ENCODE measurements around the gene EFCAB10.
"Not testable (repeated sequence)": the region's sequence is repeated elsewhere in the genome, so short reads cannot be mapped to it uniquely, and the experiment has no call there.

Gene EFCAB10, protein sequence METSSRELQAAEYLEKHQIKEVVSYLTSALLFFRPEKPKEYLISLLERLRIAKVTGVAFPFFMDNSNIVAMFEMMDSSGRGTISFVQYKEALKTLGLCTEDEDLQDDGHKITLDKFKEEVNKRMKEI

DNA sequence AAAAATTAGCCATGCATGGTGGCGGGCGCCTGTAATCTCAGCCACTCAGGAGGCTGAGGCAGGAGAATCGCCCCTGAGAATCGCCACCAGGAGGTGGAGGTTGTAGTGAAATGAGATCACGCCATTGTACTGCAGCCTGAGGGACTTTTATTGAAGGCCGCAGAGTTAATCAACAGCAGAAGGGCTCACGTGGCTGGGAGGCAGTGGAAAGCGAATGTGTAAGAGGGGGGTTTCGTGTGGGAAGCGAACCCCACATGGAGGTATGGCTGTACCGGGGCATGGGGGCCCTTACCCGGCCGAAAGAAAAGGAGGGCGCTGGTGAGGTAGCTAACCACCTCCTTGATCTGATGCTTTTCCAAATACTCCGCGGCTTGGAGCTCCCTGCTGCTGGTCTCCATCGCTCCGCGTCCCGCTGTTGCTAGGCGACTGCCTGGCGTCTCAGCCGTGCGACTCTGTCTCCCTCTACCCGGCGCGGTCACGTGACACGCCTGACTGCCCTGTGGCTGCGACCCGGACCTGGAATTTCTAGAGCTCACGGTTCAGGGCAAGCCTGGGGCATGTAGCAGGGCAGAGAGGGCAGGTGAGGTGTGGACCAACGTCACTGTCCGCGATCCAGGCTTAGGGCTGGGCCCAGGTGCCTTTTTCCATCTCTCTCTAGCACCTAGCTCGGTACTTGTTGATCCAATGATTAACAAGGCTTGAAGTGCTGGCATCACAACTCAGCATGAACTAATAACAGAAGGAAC lies at the start of gene EFCAB10:
EFCAB10 (minus strand) TSS at position 428 of the 746 bp plus-strand sequence; CDS start at position 398, 30 bp downstream.
- DNase-seq: peak; percentile 51

DNA sequence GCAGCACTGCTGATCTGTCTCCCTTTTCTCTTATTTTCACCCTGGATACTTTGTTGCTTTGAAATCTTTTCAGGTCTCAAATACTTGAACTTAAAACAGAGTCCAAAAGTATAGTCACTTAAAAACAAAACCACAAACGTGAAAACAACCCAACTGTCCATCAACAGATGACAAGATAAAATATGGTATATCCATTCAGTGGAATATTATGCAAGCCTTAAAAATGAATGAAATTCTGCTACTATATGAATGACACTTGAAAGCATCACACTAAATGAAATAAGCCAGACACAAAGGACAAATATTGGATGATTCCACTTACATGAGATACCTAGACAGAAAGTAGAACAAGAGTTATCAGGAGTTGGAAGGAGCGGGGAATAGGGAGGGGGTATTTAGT lies 44.7 kb upstream of the EFCAB10 start:
- DNase-seq: no peak

DNA sequence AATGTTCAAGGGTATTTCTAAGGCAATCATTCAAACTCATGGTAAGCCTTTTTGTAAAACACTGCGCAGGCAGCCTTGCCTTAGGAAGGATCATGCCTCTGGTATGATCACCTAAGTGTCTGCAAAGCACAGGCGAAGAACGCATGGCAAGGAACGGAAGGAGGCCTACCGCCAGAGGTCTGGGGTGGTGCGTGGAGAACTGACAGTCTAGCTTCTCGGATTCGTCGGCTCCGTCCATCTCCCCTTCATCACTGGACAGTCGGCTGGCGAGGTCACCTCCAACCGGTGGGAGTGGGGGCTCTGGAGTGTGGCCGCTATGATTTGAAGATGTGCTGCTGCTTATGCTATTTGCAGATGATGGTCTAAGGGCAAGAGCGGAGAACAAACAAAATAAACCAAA lies 42.6 kb upstream of the EFCAB10 start:
- no peak for DNase-seq

DNA sequence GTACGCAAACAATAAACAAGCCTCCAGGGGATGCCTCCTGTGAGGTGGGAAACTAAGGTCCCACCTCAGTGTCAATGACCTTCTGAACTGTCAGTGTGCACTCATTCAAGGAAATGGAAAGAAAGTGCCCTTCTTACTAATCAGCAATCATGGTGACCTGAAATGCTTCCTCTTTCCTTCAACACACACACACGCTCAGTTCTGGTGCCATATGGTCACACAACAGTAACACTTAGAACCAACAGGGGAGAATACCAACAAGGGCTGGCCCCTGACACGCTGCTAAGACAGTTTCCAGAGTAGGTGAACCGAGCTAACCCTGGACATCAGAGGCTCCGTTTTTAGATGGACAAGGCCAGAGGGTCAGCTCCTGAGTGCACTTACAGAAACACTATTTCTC lies 42.1 kb upstream of the EFCAB10 start:
- DNase-seq: no peak

DNA sequence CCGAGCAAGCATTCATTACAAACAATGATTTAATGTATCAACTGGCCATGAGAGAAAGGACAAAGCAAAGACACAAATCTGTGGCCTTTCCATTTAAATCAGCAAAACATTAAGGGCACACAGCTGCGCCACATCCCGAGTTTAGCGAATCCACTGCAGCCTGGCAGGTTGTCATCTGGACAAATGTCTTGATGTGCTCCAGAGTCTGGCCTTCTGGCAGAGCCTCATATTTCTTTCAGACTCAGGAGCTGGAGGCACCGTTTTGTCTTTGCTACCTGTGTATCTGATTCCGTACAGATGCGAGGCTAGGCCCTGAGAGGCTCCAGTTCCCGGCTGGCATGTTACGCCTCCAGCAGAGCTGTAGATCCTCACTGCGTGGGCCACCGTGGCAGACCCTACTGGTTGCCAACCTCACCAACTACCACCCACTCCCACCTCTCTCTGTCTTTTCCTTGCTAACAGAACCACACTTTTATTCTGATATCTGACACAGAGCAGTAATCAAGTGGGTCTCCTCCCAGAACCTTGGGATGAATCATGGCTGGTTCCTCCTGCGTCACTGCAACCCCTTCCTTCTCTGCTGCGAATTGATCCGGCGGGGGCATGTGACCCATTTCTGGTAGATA lies 40.9 kb upstream of the EFCAB10 start:
- no peak for DNase-seq

DNA sequence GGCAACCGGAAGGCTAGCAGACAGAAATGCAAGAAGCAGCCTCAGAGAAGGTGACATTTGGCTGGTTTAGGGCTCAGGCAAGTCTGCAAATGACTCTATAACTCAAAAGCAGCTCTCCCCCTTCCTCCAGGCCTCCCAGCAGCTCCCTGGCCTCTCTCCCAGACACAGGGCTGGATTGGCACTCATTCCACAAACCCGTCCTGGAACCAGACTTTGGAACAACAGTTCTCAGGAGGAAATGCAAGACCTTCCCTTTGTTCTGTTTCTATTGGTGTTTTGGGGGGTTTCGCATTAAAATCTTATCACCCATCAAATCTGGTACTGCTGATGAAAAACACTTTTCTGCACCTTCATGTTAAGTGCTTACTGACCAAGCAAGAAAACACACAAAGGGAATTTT lies 40.3 kb upstream of the EFCAB10 start:
- peak; percentile 17 for DNase-seq

DNA sequence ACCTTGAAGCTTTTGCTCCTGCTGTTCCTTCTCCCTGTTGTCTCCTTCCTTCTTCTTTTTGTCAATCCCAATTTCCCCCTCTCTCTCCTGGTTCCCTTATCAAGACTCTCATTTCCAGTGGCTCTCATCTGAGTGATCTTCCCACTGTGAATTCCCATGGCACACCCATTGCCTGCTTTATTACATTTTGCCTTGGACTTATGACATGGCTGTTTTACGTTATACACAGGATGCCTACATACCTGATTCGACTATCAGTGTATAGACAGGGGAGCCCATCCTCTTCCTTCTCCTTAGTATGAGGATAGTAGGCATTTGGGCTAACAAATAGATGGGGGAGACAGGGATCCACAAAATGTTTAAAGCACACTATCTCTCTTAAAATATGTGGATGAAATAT lies 39.9 kb upstream of the EFCAB10 start:
- no peak for DNase-seq

DNA sequence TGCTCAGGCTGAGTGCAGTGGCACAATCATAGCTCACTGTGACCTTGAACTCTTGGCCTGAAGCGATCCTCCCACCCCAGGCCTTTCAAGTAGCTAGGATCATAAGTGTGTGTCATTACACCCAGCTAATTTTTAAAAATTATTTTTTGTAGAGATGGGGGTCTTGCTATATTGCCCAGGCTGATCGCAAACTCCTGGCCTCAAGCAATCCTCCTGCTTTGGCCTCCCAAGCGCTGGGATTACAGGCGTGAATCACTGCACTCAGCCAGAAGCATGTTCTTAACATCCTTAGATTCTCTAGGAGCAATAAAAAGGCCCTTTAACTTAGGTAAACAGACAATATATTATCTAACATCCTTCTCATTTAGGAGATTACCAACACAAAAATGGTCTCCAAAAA lies 38.3 kb upstream of the EFCAB10 start:
- no peak for DNase-seq

DNA sequence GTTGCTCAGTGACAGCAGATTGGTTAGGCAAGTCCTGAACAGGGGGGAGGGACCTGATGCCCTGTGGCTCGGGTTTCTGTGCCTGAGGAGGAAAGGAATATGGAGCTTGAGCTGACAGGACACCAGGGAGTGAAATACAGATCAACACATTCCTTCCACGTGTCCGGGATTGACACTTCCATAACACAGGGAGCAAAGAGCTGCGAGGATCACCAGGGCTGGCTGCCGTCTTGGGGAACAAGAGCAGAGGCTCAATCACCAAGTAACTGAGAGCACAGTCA lies 36.7 kb upstream of the EFCAB10 start:
- DNase-seq: no peak

DNA sequence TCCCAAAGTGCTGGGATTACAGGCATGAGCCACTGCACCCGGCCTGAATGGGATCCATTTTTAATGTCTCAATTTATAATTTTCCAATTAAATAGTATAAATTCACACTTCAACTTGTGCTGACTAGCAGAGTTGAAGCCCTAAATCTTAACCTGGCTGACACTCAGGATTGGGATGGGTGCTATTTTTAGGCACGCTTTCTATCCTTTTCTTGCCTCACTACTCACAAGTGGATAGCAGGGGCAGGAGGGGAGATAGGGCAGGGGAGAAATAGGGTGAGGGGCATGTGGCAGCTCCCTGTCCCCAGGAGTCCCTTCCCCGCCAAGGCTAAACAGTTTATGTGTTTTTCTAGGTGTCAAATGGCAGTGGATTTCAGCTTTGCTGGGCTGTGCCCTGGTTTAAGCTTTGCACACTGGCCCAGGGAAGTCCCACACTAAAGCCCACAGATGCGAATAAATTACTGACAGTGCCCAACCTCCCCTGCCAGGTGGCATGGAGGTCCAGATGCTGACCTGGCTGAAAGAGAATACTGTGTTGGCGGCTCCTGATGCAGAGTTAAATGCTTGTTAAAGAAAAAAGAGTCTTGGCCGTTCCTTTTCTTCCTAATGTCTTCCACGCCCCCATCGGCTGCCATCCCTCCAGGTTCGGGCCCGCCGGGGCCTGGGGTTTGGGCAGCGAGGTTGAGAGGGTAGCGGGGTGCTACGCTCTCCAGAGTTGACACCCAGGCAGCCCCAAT lies 36.2 kb upstream of the EFCAB10 start:
- no peak for DNase-seq

DNA sequence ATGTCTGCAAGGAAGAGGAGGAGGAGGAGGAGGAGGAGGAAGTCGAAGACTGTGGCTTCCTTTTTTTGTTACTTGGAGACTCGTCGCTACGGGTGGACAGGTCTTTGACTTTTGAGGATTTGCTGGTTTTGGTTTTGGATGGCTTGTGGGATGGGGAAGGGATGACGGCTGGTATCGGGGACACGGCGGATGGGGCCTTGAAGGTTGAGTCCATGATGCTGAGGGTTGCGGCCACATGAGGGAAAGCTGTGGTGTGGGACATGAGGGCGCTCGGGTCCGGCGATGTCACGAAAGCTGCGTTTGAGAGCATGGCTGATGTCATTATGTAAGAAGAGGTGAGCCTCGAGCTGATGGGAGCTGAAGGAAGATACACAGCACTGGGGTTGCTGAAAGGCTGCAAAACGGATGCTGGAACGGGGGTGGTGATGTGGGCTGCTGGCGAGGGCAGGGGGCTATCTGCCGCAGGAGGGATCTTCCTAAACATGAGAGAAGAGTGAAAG lies 33.1 kb upstream of the EFCAB10 start:
- DNase-seq: no peak

DNA sequence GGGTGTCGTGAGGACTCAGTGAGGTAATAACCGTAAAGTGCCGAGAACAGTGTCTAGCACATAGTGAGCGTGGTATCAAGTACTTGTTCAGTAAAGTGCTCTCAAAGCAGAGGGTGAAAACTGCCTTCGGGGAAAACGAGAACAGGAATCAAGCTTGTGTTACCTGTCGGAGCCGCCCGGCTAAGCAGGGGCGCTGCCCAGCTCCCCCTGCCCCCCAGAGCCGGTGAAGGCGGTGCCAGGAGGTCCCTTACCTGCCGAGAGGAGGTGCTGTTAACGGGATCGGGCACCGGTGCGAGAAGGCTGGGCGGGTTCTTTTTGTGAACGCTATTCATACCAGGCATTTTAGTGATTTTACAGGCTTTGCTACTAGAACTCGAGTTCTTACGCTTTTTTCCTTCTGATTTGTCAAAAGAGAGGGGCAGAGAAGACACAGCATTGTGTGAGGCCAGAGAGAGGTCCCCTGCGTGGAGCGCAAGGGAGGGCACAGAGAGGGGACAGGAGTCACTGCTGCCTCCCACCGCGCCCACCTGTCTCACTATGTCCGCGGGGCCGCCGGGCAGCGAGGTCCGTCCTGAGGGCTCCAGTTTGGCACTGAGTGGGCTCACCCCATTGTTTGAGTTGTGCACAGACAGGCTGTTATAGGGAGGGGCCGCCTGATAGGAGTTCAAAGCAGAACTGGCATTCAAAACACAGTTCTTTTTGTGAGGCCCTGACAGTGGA lies 32.5 kb upstream of the EFCAB10 start:
- DNase-seq: no peak

DNA sequence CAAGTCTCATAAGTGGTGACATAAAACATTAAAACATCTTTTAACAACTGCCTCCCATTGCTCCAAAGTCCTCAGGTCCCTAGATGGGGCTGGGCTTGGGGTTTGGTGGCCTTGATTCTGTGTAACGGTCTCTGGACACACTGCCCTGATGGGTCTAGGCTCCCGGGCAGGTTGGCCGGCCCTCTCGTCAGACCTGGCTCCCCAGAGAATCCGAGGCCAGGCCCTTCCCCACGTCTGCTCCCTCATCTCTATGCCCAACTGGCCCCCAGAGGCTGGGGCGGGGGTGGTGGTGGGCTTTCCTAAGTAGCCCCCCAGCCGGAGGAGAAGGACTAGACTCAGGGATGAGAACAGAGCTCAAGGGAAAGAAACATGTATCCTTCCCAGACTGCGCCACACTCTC lies 31.5 kb upstream of the EFCAB10 start:
- DNase-seq: no peak

DNA sequence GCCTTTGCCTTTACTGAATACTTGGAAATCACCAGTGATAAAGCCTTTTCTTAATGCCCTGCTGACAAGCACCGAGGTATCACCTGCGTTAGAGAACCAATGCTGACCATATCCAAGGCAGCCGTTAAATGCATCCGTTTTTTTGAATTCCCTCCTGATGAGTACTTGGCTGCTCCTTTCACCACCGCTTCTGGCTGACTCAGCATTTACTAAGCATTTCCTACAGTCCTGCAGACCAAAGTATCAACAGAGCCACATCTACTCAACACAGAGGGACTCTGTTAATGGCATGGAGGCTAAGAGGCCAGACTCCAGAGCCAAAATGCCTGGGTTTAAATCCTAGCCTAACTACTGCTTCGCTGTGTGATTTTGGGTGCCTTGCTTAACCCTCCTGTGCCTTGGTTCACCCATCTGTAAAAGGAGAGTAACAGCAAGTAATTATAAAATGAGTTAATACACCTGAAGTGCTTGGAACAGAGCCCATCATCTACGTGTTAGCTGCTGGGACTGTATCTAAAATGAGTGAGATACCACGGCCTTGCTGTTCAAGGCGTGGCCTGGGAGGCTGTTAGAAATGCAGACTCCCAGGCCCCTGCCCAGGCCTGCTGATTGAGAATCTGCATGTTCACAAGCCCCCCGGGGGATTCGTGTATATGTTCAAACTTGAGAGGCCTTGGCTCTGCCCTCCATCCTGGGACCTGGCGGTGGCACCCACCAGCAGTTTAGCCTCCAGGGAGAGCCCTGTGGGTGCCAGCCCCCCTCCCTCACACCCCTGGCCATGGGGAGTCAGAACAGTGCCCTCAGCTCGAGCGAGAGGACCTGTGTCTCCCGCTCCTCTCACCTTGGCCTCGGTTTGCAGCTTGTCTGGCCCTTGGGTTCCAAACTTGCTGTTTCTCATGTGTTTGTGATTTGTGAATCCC lies 30.8 kb upstream of the EFCAB10 start:
- DNase-seq: peak; percentile 39

DNA sequence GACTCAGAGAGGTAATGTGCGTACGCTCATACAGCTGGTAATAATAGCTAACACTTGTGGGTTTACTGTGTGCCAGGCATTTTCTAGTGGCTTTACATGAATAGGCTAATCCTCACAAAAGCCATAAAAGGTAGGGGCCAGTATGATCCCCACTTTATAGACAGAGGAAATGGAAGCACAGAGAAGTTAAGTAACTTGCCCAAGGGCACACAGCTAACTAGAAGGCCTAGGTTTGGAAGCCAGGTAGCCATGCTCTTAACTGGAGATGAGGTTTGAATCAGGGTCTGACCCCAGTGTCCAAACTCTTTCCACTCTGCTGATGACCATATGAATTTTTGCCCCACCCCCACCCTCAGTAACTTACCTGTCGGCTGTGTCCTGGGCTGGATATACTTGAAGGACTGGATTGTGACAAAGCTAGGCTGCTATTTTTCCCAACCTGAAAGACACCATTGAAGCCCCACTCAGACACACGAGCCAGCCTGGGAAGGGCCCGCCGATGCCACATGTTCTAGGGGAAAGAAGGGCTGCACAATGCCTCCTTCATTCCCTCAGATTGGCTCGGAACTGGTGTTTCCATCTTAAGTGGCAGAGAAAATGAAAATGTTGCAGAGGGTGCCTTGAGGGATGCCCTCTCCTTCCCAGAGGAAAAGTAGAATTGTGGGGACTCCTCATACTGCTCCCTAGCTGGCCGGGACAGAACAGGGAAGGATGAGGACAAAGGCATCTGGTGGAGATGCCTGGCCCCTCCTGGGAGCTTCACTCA lies 29.1 kb upstream of the EFCAB10 start:
- no peak for DNase-seq

DNA sequence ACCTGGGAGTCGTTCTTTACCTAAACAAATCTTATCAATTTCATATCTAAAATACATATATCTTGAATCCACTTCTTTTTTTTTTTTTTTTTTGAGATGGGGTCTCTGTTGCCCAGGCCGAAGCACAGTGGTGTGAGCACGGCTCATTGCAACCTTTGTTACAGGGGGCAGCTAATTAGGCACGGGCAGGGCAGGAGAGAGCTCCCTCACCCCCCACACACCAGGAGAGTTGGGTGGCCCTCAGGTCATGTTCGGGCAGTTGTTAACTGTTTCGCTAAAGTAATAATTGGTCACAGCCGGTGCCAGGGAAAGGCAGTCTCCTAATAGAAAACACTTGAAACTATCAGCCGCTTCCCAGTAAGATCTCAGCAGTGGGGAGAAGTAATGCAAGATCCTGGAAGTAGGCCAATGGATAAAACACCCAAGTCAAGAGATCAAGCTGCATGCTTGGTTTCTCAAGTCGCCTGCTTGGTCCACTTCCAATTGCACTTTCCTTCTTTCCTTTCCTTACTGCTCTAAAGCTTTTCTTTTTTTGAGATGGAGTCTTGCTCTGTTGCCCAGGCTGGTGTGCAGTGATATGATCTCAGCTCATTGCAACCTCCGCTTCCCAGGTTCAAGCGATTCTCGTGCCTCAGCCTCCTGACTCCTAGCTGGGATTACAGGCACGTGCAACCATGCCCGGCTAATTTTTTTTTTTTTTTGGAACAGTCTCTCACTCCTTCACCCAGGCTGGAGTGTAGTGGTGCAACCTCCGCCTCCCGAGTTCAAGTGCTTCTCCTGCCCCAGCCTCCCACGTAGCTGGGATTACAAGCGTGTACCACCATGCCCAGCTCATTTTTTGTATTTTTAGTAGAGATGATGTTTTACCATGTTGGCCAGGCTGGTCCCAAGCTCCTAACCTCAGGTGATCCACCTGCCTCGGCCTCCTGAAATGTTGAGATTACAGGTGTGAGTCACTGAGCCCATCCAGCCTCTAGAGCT lies 21.3 kb upstream of the EFCAB10 start:
- DNase-seq: peak; percentile 55

DNA sequence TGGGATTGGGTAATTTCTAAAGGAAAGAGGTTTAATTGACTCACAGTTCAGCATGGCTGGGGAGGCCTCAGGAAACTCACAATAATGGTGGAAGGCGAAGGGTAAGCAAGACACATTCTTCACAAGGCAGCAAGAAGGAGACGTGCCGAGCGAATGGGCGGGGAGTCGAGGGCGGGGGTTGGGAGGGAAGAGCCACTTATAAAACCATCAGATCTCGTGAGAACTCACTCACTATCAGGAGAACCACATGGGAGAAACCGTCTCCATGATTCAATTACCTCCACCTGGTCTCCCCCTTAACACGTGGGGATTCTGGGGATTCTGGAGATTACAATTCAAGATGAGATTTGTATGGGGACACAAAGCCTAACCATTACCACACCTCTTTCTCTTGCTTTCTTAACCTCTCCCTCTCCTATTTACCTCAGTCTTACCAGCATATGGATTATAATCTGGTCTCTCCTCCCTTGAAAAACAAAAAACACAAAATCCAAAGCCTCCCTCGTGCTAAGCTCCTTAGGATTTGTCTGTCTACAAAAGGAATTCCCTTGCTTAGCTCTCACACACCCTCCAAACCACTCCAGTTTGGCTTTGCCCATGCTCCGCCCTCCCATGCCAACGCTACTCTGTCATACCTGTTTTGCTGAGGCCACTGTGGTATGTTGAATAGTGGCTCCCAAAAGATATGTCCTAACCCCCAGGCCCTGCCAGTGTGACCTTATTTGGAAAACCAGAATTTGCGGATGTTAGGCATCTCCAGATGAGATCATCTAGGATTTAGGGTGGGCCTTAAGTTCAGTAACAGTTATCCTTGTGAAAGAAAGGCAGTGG lies 19.6 kb upstream of the EFCAB10 start:
- peak; percentile 40 for DNase-seq

DNA sequence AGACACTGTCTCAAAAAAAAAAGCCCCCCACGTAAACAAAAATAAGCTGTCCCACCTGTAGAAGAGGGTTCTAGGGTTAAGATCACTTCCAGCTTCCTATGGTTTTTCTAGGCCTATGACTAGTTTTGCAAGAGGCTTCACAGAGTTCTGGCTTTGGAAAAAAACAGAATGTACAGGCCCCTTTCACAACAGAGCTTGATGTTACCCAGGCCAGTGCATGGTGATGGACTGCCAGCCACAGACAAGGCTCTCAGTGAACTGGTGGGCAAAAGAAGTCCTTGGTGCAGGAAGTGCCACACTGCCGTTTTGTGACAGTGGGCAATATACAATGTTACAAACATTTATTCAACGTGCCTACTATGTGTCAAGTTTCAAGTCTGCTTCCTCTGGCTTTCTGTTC lies 18.3 kb upstream of the EFCAB10 start:
- DNase-seq: no peak

DNA sequence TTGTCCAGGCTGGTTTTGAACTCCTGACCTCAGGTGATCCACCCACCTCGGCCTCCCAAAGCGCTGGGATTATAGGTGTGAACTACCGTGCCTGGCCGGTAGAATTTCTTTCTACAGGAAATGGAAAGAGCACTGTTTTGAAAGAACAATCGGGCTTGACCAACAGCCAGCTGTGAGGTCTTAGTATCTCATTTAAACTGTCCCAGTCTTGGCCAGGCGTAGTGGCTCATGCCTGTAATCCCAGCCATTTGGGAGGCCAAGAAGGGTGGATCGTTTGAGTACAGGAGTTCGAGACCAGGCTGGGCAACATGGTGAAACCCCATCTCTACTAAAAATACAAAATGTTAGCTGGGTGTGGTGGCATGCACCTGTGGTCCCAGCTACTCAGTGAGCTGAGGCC lies 17.8 kb upstream of the EFCAB10 start:
- not testable (repeated sequence) for DNase-seq
